Measurements from ENCODE around the gene KLHL40.

DNA sequence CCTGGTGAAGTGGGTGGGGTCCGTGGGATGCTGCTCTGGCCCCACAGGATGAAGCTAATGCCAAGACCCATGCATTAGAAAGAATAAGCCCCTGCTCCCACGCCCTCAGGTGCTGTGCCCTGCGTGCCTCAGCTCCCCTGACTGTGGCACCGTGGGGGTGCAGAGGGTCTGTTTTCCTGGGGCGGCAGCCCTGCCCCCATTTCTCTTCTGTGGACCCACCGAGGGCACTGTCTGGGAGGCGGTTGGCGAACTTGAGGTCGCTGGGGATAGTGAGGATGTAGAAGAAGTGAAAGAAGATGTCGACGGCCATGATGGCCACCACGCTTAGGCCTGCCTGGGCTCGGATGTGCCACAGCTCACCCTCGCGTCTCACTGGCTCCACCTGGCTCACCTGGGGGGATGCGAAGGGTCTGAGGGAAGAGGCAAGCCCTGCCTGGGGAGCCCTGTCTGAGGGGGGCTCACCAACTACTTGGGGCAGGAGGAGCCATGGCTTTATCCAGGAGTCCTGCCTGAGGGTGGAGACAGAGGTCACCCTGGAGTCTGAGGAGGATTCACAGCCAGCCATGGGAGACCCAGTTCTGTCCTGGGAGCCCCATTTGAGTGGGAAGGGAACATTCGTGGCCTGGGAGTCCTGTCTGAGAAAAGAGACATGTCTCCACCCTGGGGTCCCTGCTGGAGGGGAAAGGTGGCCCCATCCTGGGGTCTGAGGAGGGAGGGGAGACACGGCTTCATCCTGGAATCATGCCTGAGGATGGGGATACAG, 12.1 kb downstream of the KLHL40 start:
- TF ChIP-seq, protein P1, sequence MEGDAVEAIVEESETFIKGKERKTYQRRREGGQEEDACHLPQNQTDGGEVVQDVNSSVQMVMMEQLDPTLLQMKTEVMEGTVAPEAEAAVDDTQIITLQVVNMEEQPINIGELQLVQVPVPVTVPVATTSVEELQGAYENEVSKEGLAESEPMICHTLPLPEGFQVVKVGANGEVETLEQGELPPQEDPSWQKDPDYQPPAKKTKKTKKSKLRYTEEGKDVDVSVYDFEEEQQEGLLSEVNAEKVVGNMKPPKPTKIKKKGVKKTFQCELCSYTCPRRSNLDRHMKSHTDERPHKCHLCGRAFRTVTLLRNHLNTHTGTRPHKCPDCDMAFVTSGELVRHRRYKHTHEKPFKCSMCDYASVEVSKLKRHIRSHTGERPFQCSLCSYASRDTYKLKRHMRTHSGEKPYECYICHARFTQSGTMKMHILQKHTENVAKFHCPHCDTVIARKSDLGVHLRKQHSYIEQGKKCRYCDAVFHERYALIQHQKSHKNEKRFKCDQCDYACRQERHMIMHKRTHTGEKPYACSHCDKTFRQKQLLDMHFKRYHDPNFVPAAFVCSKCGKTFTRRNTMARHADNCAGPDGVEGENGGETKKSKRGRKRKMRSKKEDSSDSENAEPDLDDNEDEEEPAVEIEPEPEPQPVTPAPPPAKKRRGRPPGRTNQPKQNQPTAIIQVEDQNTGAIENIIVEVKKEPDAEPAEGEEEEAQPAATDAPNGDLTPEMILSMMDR (IDR thresholded peaks at IDR 0.05): no peak
- TF ChIP-seq POLR2A (IDR thresholded peaks at IDR 0.05): no peak
